AG09309 (cell line): ENCODE measurements around the gene UTP11.

Experiments
- DNase-seq: peaks from one replicate; pipeline ENCODE4 v3.0.0-alpha.2; 2010; ENCODE audit warnings: low read depth
- H3K4me3 ChIP-seq: 2 replicates; pipeline ENCODE4 v1.5.1; 2011; ENCODE audit warnings: mild to moderate bottlenecking, low read depth, low read length, moderate library complexity; ENCODE audit not compliant: control insufficient read depth
- TF ChIP-seq, protein P1 (sequence below): IDR thresholded peaks from 2 replicates; pipeline ENCODE4 v1.5.1; 2011; ENCODE audit warnings: mild to moderate bottlenecking, low read depth, low read length, inconsistent platforms; ENCODE audit not compliant: insufficient read depth, control insufficient read depth; ENCODE audit errors: missing control alignments

UTP11 gene

DNA sequence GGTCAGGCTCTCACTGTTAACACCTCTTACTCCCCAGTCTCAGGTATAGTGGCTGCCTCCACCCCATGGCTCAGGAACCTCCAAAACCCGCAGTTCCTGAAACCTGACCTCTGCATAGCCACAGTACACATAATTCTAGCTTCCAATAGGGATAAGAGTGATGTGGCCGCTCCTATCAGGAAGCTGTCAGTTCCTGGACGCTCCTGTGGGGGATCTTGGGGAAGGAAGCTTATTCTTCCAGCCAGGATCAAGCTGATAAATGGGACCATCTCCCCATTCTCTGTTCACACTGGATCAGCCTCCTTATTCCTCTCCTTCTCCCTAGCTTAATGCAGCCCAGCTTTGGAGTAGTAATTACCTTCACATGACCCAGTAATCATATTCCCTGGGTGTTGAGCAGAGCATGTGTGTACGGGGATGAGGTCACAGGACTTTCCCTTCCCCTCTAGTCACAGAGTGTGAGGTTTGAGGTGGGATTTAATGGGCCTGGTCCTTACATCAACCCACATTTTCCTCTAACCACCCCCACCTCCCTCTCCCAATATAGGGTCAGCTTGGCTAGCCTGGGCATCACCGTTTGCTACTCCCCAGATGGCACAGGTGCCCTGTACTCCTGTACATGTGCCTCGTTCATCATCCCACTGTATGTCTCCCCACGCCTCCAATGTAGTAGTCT lies 41.0 kb downstream of the UTP11 start:
- H3K4me3 ChIP-seq = no peak overlapping the region
- TF ChIP-seq, protein P1, sequence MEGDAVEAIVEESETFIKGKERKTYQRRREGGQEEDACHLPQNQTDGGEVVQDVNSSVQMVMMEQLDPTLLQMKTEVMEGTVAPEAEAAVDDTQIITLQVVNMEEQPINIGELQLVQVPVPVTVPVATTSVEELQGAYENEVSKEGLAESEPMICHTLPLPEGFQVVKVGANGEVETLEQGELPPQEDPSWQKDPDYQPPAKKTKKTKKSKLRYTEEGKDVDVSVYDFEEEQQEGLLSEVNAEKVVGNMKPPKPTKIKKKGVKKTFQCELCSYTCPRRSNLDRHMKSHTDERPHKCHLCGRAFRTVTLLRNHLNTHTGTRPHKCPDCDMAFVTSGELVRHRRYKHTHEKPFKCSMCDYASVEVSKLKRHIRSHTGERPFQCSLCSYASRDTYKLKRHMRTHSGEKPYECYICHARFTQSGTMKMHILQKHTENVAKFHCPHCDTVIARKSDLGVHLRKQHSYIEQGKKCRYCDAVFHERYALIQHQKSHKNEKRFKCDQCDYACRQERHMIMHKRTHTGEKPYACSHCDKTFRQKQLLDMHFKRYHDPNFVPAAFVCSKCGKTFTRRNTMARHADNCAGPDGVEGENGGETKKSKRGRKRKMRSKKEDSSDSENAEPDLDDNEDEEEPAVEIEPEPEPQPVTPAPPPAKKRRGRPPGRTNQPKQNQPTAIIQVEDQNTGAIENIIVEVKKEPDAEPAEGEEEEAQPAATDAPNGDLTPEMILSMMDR = no peak
- no peak for DNase-seq

GRCh38 chr1:38055398-38055797 lies 42.9 kb downstream of the UTP11 start:
- TF ChIP-seq, protein P1 = no peak
- no peak for DNase-seq
- H3K4me3 ChIP-seq = no peak overlapping the region

GRCh38 chr1:38055965-38056364 lies 43.4 kb downstream of the UTP11 start:
- no peak overlapping the region for H3K4me3 ChIP-seq
- DNase-seq = no peak
- TF ChIP-seq, protein P1 = no peak

- no peak overlapping the region for H3K4me3 ChIP-seq
- DNase-seq = no peak
- TF ChIP-seq, protein P1 = no peak
Observed at GRCh38 chr1:38059635-38060250, 47.2 kb downstream of the UTP11 start.

DNA sequence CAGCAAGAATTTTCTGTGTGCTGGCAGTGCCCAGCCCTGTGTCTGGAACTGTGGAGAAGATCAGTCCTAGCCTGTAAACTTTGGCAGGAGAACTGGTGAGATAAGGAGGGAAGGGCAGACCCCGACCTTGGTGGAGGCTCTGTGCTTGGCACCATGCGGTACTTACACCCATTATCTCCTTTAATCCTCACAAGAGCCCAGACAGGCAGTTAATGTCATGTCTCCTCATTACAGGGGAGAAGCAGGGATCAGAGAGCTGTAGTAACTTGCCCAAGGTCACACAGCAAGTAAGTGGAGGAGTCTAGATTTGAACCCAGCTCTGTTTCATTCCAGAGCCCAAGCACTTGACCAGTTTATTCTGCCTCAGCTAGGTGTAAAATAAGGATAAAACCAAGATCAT lies 48.0 kb downstream of the UTP11 start:
- no peak overlapping the region for H3K4me3 ChIP-seq
- TF ChIP-seq, protein P1 = no peak
- no peak for DNase-seq

GRCh38 chr1:38061290-38061689 lies 48.8 kb downstream of the UTP11 start:
- H3K4me3 ChIP-seq = no peak overlapping the region
- TF ChIP-seq, protein P1 = no peak
- DNase-seq = no peak
